HG03060 (cell line): Measurements from ENCODE around the gene CDKAL1.

Experiments
- ATAC-seq: cut with Tn5 transposase; IDR thresholded peaks from one replicate; pipeline ENCODE4 v1.9.1; 2021; ENCODE audit warnings: low read depth, moderate number of reproducible peaks; ENCODE audit not compliant: unreplicated experiment

CDKAL1 gene

DNA sequence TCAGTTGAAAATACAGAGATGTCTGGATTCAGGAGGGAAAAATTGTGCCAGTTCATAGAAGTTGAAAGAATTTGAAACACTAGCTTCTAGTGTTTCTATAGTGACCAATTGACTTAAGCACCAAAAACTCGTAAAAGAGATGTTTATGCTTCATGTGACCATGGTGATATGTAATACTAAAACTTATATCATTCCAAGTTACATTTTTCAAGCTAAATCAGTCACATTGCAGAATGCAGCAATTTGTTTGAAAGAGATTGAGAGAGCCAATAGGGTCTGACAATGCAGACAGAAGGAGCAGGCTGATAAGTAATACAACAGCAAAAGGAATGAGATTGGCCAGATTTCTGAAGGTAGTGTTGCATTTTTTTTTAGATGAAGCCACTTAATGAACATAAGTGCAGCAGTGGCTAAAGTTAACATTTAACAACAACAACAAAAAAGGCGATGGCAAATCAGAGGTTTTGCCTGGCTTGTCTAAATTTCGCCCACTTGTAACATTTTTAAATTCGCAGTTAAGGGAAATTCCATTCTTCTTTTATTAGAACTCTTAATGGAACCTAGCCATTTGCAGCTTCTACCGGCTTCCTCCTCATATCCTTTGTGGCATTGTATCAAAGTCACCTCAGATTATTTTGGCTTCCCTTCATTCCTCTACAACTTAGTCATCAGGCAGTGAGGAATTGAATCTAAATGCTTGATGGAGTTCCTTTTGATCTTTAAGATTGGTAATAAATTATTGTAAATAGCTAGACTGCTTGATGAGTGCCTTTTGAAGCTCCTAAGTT, 575.3 kb downstream of the CDKAL1 start:
- no peak for ATAC-seq

DNA sequence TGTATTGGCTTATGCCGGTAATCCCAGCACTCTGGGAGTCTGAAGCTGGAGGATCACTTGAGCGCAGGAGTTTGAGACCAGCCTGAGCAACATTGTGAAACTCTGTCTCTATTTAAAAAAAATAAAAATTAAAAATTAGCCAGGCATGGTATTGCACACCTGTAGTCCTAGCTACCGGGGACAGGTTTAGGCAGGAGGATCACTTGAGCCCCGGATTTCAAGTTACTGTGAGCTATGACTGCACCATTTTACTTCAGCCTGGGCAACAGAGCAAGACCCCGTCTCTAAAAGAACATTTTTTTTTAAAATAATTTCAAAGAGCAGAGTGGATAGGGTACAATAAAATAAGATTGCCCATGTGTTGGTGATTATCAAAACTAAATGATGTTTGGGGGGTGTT, 576.4 kb downstream of the CDKAL1 start:
- ATAC-seq = no peak

DNA sequence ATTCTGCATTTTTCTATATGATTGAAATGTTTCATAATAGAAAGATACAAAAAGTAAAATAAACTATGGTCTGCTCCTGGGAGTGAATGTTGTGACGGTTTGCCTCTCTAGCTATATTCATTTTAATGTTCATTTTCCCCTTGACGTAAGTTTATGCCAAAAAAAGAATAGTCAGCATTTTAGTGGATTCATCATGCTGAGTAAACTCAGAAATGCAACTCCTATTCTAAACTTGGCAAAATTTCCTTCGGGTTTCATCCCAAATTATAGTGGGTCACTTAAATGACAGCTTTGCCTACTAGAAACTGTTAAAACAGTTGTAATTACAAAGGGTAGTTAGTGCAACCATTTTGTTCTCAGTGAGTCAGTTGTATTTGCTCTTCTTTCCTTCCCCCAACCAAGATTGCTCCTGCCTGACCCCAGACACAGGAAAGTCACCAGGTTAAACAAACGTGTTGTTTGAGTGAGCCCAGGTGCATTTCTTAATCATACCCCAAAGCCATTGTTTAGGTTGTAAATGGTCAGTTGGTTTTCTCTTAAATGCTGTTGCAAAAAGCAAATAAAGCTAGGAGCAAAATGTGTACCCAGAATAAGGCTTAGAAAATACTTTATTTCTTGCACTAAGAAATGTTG, 577.0 kb downstream of the CDKAL1 start:
- no peak for ATAC-seq

DNA sequence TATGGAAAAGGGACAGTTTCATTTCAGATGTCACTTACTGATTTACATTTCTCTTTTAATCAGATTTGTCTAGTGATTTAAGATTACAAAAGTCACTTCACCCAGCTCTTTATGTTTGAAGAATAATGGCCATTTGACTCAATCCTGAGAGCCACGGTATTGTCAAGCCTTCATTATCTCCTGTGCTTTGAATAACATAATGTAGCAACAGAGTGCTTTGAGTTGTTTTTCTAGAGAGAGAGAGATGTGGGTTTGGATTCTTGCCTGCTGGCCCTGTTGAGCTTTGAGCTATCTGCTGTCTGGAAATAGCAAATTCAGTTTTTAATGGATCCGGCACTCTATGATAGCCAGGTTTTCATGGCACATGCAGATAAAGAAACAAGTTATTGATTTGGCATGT, 580.9 kb downstream of the CDKAL1 start:
- no peak for ATAC-seq

DNA sequence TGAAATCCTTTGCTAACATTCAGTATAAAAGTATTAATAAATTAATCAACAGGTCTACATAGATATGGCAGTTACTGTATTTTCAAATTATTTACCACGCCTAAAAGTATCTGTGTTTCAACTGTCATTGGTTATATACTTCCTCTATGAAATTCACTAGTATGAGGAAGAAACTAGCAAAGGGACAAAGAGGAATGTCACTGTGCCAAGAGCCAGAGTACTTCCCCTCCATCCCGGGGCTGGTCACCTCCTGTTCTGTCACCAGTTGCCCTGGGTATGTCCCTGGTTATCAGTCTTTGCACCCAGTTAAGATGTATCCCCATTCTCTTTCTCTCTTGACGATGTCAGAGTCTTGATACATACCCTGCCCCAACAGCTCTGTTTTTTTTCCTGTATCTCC, 582.5 kb downstream of the CDKAL1 start:
- no peak for ATAC-seq

DNA sequence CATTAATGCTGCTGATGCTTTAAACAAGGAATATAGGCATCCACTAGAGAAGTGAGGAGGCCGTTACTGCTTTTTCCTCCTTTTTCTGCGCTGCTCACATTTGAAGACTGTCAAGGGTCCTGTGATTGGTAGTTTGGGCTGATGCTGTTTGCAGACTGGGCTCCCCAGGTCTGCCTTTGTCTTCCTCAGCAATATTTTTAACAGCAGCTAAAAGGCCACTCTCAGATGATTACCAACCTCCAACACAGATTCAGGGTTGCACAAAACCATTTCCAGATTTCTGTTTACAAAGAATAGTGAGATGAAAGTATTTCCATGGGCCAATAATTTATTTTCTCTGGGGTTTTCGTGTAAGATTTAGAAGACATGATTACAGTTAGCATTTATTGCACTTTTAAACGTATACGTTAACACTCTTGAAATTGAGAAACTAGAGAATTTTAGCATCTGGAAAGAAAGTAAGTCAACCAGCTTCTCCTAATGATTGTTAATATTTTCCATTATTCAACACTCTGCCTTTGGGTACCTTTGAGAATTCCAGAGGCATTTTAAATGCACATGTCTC, 584.0 kb downstream of the CDKAL1 start:
- ATAC-seq = no peak

DNA sequence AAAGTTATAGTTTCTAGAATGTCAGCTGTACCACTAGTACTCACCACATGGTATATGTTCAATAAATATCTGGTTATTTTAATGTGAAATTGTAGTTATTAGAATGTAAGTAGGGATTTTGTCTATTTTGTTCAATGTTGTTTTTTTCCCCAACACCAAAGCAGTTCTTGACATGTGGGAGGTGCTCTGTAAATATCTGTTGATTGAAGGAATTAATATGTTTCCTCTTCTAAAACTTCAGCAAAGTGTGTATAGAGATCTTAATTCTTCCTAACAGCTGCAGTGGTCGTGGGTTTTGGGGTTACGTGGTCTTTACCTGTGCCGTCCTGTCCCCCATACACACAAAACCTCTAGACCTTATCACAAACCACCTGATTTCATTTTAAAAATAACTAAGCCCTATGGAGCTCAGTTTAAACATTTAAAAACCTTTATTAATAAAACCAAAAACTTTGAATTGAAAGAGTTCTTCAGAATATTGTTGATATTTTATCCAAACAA, 587.4 kb downstream of the CDKAL1 start:
- ATAC-seq = no peak

DNA sequence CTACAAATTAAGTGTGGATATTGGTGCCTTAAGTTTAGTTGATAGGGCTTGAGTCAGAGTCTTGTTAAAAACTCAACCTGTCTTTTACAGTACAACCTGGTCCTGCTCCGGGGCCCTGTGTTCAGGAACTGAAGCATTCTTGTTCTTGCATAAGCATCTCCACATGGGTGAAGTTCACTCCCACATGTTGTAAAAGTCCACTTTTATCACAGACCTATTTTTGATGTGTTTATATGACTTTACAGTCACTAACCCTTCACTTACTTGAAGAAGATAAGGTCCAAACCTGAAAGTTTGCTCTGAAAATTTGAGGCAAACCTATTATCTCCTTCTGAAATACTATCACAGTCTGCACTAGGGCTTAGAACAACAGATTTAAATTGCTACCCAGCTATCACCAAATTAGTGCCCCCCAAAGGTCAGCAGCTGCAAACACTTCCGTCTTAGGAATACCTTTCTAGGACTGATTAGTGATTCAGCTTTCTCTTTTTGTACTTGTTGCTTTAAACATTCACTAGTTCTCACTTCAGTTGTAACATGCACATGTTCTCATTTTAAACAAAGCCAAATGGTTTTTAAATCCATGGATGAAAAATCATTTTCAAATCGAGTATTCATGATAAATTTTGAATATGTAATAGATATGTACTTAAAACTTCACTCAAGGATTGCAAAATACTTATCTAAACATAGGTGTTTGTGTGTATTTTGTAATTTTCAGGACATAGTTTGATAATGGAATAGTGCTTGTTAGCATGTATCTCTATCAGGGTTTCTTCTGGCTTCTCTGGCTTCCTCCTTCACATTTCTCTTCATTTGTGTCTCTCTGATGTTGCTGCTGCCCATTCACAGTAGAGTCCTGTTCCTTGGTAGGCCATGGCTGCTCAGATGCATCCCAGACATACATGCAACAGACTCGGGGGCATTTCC, 589.5 kb downstream of the CDKAL1 start:
- no peak for ATAC-seq

DNA sequence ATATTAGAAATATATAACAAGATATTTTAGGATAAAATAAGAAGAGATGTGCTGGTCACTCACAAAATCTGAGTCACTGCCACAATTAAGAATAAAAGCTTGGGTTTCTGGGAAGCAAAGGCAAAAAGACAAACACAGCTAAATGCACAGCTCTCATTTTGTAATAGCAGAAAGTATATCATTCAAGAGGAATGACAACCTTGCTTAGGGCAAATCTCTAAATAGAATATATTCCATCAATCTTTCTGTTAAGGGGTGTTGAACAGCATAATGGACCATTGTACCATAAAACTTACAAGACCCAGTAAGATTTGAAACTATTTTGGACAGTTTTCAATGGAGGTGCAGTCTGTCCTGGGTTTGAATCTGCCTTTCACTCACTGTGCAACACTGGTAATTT, 594.3 kb downstream of the CDKAL1 start:
- no peak for ATAC-seq

DNA sequence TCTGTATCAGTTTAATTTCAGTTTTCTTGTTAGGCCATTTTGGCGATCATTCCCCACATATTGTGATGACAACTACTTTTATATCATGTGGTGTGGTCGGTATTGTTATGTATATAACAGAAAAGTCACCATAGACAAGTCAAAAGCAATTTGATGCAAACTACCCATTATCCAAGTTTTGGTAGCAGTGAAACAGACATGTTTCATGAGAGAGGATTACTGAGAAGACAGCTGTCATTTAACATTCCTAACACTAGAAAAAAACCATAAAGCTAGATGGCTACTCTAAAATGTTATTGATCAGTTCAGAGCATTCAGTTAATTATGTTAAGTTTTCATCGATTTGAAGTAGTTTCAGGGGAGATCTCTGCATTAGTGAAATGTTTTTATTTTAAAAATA, 597.1 kb downstream of the CDKAL1 start:
- no peak for ATAC-seq

DNA sequence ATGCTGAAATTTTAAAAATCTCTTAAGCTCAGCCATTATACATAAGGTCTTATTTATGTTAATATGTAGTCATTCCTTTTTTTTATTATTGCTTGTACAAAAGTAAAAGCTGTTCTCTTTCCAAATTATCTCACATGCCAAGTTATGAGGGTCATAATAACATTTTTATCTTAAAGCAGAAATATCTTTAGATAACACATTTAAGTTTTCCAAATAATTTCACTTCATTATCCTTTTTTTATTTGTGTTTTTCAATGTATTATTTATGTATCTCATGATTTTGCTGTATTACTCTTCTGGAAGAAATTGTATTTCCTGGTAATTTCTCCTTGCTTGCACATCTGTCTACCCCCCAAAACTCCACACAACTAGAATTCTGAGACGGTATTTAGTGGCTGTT, 598.2 kb downstream of the CDKAL1 start:
- no peak for ATAC-seq

DNA sequence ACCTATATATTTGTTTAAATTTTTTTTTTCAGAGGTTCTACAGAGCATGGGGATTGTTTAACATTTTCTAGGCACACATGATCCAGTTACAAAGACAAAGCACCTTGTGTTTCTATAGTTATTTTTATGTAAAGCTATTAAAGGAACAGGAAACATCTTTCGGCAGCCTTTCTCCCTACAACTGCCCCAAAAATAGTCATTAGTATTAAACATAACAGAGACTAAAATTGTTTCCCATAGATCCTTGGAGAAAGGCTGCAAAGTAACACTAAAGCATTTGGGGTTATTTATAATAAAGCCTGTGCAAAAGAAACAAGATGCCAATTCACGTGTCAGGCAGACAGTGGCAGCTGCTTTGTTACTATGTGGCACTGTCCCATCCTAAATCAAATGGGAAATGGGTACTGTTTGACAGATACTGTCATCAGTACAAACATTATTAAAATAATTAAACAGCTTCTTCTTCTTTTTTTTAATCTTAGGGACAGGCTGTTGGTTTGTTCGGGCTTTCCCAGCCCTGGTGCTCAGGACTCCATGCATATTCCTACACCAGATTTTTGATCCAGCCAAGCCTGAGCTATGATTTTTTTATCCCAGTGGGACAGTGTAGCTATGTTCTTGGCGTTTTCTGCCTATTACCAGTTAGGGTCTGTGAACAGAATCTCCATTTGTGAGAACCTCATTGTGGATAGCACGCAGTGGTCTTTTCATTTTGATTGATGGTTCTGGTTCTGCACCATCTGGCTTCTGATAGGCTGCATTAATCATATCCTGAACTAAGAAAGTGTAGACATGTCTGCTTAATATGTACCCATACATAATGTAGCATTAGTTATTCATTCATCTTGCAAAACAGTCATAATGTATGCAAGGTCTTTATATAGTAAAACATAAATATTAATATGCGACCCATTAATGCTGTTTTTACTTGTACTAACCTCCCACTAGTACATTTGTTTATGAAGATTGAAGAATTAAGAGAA, 598.9 kb downstream of the CDKAL1 start:
- ATAC-seq = no peak

DNA sequence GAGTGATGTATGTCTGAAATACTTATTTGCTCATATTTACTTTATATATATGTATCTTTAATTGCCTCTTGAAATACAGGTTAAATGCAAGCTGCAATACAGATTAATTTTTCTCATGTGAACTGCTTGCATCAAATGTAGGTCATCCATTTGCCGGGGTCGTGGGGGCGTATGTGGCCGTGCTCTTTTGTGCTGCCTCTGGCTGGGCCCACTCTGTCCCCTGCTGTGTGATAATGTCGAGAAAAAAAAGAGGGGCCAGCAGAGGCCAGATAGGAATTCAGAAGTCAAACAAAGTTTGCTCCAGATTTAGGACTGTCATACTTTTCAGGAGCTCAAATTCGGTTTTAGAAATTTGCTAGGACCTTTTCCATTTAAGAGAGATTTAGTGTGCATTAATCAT, 599.6 kb downstream of the CDKAL1 start:
- ATAC-seq = no peak

DNA sequence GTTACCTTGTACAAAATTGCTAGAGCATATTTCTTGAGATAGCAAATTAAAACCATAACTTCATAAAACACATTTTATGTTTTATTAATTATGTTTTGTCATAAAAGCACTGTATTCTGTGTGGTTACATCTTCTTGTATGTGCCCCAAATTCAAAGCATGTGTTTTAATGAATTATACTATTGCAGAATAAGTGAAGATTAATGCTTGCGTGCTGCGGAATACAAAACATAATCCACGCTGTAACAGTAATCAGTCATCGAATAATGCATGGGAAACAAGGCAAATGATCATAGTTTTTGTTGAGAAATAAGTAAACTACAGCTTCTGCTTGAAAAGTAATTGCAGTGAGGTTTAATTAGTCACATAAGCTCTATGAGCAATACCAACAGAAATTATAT, 600.1 kb downstream of the CDKAL1 start:
- no peak for ATAC-seq

DNA sequence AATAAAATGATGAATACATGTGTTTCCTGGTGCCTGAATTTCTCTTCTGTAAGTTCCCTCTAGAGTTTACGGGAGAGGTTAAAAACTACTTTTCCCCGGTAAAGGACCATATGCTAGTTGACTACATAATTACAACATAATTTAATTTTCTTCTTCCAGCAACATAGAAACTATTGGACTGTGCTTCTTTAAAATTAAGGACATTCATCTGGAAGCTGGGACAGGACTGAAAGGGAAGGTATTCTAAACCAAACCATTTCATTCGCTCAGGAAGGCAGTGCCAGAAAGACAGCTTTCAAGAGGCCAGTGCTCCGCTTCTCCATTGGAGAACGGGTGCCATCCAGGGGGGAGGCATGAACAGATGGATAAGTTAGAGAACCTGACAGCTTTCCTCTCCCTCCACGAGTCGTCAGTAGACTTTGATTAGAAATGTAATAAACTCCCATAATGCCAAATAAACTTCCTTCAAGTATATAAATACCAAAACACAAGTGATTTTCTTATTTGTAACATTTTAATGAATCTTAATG, 601.3 kb downstream of the CDKAL1 start:
- no peak for ATAC-seq

DNA sequence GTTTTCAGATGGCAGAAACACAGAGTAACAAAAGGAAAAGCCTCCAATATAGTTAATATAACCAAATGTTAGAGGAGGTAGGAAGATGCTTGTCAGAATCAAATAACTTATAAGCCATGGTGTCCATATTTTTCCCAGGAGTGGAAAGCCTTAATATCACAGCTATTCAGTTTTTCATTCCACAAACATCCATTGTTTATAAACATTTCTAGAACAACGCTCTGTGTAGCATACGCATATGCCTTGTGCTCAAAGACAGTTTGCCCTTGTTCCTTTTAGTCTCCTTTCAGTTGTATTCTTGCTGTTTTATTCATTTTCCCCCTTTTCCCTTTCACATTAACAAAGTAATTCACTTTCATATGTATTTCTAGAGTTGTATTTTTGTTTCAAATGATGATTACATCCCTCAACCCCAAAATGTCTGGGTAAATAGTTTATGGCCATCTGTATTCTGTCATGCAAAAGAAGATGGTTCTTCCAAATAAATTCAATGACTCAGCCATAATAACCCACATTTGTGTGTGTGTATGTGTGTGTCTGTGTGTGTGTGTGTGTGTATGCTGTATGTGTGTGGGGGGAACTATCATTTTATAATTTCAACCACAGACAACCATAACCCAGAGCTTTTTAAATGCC, 603.6 kb downstream of the CDKAL1 start:
- no peak for ATAC-seq

DNA sequence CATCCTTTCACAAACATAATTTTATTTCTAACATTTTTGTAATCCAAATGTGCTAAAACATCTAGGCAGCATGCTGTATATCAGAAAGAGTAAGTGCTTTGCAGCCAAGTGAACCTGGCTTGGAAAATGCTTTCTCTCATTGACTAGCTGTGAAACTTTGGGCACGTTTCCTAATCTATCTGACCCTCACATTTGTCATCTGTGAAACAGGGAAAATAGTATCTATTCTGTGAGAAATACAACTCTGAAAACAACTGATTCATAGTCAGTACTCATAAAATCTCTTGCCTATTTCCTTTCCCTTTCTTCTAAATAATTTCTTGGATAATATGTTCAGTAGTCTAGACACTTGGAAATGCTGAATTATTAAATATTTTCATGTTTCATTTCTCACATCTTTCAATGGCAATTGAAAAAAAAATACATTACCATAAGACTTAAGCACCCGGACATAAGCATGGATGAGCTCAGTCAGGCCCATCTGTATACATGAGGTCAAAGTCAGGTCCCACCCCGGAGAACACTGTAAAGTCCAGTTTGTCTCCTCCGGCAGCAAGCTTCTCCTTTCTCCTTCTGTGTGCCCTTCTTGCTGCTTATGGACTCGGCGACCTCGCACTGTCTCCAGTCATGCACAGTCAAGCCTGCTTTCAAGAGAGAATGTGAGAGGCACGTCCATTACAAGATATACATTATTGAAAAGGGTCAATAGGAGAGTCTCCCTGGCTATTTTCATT, 604.2 kb downstream of the CDKAL1 start:
- ATAC-seq = no peak

DNA sequence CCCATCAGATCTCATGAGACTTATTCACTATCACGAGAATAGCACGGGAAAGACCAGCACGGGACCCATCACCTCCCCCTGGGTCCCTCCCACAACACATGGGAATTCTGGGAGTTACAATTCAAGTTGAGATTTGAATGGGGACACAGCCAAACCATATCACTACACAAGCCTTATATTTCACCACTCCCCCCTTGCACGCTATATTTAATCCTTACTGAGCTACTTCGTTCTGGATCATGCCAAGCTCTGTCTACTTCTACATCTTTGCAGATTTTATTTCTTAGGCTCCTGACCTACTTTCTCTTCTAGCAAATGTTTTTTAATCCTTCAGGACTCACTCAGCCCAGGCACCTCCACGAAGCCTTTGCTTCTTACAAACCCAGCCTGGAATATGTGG, 606.7 kb downstream of the CDKAL1 start:
- ATAC-seq = no peak
